ENCODE data around the gene HSD17B12.
A peak's percentile ranks its signal among the peaks of the same experiment; 100 is the strongest.
"Not testable (repeated sequence)": the region's sequence is repeated elsewhere in the genome, so short reads cannot be mapped to it uniquely, and the experiment has no call there.

Gene HSD17B12

DNA sequence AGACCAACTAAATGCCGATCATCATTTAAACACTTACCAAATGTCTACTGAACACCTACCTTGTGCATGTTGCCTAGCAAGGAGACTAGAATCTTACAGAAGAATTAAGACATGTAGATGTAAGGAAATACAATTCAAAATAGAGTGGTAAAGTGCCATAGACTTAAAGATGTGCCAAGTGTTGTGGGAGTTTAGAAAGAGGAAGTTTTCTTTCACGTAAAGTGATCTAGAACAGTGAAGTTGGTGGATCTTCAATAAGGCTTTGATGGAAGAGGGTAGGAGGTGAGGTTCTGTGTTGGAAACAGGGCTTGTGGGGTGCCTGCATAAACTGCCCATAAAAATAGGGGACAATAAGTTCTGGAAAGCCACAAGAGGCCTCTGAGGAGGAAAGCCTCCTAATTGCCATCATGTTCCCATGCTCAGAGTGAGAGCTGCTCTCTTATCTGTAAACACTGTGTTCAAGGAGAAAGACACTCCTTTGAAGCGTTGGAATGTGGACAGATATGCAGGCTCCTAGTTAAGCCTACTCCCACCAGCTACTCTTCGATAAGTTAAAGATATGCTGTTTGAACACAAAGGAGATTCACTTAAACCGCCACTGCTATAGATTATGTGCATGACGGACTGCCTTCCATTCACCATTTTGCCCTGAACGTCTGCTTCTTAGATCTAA lies 66.7 kb downstream of the HSD17B12 start:
- no peak for DNase-seq

DNA sequence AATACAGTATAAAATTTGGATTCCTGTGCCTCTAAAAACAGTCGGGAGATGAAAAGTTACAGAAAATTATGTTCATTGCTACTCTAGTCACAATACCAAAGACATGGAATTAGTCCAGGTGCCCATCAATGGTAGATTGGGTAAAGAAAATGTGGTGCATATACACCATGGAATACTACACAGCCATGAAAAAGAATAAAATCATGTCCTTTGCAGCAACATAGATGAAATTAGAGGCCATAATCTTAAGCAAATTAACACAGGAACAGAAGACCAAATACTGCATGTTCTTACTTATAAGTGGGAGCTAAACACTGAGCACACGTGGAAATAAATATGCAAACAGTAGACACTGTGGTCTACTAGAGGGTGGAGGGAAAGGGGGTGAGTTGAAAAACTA lies 67.6 kb downstream of the HSD17B12 start:
- DNase-seq, result no peak

DNA sequence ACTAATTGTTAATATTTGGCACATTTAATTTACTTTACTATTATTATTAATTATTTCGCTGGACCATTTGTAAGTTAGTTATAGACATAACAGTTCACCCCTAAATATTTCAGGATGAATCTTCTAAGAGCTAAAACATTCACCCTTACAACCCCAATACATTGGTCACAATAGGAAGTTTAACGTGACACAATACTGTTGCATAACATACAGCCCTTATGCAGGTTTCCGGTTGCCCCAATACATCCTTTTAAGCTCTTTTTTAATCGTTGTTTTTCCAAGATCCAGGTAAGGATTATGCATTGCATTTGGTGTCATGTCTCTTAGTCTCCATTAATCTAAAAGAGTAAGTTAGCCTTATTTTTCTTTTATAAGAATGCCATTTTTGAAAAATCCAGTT lies 71.2 kb downstream of the HSD17B12 start:
- no peak for DNase-seq

DNA sequence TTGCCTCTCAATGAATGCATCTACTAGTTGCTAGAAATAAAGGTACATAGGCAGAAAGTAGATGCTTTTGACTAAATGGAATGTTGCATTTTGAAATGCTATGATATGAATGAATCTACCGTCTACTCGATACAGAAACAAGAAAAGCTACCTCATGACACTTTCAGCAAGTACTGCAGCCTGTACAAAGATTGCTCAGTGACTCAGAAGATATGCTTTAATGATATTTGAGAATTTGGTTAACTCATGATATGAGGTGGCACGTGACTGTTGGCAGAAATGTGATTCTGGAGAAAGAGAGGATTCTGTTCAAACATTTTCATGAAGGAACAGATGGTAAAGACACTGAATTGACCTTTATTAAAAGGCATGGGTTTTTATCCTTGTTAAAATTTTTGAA lies 76.0 kb downstream of the HSD17B12 start:
- no peak for DNase-seq

DNA sequence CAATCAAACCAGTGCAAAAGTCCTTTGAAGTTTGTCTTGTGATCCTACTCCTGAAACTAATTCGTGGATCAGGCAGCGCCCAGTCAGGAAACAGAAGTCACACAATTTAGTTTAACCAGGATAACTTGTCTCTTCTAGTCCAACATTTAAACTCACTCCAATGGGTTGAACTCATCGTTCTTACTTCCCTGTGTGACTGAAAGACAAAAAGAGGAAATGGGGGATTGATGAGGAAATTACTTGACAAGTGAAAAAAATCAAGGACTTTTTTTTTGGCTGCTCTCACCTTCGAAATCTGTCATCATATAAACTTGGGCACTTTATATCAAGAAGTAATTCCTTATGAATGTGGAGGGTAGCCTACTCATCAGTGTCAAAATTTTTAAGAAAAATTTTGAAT lies 78.4 kb downstream of the HSD17B12 start:
- DNase-seq, result no peak

DNA sequence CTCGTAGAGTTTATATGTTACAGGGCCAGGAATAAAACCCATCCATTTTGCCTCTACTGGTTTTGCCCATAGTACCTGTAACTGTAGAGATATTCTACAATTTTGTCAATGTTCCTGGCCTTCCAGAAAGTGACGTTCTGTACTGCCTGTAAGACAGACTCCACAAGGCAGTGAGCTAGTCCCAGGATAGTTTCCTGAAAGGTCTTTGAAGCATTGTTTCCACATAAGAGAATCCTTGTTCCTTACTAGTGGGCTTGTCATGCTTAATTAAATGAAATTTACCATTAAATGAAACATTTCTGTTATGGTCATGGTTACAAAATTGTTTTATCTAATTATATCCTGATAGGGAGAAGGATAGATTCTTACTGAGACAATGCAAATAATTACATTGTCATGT lies 80.4 kb downstream of the HSD17B12 start:
- no peak for DNase-seq

DNA sequence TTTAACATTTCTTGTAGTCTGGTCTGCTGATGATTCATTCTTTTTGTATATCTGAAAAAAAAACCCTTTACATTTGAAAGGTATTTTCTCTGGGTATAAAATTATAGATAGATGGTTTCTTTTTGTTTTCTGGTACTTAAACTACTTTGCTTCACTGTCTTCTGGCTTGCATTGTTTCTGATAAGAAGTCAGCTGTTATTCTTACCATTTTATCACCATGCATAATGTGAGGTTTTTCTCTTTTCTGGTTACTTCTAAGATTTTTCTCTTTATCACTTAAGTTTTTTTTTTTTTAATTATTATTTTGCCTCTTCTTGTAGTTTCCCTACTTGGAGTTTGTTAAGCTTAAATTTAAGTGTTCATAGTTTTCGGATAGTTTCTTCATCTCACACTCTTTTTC lies 84.7 kb downstream of the HSD17B12 start:
- no peak for DNase-seq

DNA sequence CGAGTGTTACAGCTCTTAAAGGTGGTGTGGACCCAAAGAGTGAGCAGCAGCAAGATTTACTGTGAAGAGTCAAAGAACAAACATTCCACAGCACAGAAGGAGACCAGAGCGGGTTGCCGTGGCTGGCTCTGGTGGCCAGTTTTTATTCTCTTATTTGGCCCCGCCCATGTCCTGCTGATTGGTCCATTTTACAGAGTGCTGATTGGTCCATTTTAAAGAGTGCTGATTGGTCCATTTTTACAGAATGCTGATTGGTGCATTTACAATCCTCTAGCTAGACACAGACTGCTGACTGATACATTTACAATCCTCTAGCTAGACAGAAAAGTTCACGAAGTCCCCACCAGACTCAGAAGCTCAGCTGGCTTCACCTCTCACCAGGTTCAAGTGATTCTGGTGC lies 88.1 kb downstream of the HSD17B12 start:
- DNase-seq, result not testable (repeated sequence)

DNA sequence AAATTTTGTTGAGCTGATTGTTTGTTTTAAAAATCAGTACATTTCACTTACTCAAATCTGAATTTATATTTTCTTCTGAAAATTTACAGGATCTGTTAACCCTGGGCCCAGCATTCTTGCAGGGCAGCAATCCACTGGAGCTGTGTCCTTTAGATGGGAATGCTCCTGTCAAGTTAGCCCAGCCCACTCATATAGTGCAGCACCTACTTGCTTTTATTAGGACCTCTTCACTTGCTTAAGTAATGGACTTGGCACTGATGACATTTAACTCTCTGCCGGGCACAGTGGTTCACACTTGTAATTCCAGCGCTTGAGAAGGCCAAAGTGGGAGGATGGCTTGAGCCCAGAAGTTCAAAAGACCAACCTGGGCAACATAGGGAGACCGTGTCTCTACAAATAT lies 89.6 kb downstream of the HSD17B12 start:
- DNase-seq, result no peak

DNA sequence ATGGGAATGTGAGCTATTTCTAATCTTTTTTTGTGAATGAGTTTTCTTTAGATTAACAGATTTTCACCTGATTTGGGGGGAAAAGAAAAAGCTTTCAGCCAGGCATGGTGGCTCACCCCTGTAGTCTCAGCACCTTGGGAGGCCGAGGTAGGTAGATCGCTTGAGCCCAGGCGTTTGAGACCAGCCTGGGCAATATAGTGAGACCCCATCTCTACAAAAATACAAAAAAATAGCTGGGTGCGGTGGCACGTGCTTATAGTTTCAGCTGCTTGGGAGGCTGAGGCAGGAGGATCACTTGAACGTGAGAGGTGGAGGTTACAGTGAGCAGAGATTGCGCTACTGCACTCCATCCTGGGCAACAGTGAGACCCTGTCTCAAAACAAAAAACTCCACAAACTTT lies 92.2 kb downstream of the HSD17B12 start:
- no peak for DNase-seq

DNA sequence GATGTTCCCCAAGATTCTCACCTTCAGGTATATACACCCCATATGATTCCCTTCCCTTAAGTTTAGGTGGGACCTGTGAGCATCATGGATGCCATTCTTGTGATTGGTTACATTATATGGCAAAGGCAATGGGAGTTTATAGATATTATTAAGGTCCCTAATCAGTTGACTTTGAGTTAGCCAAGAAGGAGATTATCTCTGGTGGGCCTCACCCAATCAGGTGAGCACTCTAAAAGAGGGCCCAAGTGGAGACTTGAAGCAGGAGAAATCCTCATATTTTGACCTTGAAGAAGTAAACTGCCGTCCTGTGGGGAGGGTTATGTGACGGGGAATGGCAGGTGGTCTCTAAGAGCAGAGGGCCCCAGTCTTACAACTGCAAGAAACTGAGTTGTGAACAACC lies 94.2 kb downstream of the HSD17B12 start:
- no peak for DNase-seq

DNA sequence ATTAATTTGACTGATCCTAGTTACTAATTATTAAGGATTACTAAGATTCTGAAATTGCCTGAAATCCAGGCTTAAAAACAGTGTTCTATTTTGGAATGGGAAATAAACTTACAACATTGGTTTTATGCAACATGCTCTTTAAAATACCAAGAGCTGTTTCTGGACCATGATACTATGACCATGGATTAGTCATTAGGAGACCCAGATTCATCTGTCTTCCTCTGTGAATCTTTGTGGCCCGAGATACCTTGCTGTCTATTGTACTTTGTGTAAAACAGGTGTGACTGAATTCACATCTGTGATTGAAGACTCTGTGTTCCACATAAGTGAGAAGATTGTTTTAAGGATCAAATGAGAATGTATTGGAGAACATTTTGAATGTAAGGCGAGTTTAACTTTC lies 98.8 kb downstream of the HSD17B12 start:
- no peak for DNase-seq

DNA sequence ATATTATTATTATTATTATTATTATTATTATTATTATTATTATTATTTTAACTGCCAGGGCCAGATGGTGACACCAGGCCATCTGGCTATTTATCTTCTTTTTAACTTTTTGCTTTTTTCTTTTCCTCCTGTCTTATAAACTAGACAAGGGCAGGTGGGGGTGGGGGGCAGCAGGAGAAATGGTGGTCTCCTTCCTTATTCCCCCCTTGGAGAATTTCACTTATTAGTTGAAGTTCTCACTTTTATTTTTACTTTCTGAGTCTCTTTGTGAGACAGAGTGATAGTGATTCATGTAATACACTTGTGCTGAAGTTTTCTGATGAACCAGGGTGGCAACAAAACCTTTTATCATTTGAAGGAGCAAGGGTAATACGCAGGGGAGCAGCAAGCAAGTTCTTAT lies 103.8 kb downstream of the HSD17B12 start:
- no peak for DNase-seq

DNA sequence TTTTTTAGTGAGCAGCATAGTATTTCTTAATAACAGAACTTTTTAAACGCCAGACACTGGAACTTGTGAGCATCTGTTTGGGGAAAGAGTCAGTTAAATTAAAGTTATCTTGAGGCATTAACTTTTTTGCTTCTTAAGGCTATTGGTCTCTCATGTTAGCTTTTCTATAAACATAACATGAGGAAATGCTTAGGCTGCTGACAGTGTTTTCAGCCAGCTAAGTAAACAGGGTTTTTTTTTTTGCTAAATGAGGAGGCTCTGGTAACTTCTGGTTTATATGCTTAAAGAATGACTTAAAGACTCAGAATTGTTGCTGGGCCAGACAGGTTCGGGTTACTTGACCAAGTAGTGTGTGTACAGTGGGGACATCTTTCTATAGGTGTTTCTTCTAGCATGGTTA lies 104.3 kb downstream of the HSD17B12 start:
- no peak for DNase-seq

DNA sequence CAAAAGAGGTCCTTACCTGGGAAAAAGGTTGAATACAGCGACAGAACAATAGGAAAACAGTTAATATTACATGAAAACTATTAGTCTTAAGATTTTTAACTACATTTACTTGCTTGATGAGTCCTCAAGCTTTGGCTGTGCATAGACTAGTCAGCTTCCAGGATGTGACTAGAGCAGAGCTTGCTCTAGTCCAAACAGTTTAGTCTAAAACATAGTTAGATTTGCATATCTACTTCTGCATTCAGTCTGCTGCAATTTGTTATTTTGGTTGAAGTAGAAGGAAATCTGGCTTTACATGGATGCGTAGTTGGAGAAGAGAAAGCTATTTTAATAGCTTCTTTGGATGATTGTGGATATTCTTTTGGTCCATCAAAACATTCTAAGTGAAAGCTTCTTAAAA lies 104.8 kb downstream of the HSD17B12 start:
- DNase-seq, result no peak

DNA sequence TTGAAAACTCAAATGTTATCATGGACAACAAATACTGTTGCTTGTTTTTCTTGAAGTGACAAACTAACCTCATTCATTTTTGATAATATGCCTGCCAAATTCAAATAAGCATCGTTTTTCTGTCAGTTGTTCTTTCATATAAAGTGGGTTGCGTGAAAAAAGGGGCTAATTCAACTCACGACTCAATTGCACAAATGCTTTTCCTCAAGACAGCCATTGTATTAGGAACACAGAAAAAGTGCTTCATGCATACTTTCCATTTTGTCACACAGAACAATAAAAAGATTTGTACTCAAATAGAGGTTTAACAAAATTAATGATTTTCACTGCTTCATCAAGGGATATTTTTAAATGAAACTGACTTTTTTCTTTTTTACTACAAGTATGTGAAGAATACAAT lies 105.5 kb downstream of the HSD17B12 start:
- no peak for DNase-seq

DNA sequence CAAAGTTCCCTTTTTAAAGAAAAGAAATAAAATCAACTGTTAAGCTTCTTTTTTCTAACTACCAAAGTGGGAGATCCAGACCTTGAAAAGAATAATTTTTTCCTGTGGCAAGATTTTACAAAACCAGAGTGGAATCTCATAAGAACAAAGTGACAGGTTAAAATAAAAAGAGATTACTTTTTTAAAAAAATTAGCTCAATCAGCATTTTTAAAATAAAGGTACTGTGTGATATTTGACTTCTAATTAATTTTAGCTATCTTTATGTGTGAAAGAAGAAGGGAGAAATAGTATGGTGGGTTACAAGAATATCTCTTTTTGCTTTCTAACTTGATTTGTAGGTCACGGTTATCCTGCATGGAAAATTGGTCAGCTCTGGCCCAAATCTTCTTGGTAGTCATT lies 107.3 kb downstream of the HSD17B12 start:
- no peak for DNase-seq

DNA sequence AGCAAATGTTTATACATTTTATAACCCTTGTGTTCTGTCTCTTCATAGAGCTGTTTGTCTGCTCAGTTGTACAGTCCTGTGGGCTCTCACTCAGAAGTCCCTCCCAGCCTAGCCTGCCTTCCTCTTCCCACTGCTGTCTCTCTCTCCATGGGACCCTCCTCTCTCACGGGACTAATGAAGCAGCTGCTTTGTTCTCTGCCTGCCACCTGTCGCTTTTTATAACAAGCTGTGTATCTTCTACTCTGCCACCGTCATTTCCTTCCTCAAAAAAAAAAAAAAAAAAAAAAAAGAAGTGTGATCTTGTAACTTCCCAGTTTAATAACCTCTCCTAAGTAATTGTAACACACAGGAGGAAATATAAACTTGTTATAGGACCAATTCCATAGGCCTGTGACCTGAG lies 107.9 kb downstream of the HSD17B12 start:
- DNase-seq, result peak in 1 of 2 donors; percentile 25

DNA sequence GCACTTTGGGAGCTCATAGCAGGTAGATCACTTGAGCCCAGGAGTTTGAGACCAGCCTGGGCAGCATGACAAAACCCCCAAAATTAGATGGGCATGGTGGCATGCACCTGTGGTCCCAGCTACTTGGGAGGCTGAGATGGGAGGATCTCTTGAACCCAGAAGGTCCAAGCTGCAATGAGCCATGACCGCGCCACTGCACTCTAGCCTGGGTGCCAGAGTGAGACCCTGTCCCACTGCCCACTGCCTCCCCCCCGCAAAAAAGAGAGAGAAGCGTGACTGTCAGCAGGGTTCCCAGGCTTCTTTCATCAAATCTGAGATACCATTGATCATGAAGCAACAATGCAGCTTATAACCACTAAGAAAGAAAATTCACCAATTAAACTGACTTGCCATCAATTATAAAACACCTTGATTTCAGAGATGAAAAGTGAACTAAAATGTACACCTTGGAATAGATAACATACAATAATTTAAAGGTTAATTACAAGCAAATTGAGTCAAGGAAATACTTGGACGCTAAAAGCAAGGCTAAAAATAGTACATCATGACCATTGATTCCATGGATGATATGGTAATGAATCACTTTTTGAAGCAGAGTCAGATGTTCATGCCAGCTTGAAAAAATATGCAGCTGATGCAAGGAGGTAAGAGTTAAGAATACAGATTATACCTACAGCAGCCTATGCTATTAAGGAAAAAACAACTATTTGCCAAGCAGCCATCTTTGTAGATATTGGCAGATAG lies 109.3 kb downstream of the HSD17B12 start:
- no peak for DNase-seq

DNA sequence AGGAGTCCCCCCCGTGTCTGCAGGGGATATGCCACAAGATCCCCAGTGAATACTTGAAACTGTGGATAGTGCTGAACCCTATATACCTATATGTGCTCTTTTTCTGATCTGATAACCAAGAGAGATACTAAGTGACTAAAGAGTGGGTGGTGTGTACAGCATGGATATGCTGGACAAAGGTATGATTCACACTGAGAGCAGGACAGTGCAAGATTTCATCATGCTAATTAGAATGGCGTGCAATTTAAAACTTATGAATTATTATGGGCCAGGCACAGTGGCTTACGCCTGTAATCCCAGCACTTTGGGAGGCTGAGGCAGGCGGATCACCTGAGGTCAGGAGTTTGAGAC lies 109.9 kb downstream of the HSD17B12 start:
- no peak for DNase-seq

DNA sequence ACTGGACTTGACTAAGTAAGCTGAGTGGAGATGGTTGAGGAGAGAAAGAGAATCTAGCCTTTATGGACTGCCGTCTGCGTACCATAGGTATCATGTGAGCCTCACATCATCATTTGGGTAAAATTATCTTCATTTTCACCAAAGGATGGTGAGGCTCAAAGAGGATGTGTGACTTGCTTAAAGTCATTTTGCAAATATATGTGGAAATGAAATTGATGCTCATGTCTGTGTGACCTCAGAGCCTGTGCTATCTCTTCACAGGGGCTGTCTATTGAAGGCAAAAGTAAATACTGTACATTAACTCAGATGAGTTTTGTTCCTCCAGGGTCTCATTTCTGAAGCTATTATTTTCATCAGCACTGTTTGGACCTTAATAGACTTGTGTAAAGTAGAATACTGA lies 116.8 kb downstream of the HSD17B12 start:
- DNase-seq, result no peak

DNA sequence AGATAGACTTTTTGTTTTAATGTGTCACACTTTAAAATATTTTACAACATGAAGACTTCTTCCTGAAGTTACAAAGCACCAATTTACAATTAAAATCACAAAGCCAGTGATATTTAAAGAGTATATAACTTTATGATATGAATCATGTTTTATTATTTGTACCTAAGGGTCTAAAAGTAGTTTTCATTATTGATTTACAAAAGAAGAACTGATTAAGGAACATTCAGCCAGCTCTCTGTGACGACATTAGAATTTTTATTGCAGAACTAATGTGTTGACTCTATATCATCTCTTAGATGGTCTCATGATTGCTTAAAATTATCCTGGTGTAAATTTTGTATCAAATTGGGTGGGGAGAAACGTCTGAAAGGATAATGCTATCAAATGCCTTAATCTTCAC lies 117.3 kb downstream of the HSD17B12 start:
- DNase-seq, result no peak

DNA sequence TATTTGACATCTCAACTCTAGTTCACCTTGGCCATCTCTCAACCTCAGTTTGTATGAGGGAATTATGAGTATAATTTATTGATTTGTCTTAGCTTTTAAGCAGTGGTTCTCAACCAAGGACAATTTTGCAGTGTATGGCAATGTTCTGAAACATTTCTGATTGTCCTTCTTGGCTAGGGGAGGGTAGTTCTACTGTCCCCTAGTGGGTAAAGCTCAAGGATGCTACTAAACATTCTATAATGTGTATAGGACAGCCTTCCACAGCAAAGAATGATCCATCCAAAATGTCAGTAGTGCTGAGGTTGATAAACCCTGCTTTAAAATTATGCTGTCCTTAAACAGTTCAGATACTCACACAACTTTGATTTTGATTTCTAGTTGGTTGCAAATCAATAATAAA lies 122.0 kb downstream of the HSD17B12 start:
- no peak for DNase-seq

DNA sequence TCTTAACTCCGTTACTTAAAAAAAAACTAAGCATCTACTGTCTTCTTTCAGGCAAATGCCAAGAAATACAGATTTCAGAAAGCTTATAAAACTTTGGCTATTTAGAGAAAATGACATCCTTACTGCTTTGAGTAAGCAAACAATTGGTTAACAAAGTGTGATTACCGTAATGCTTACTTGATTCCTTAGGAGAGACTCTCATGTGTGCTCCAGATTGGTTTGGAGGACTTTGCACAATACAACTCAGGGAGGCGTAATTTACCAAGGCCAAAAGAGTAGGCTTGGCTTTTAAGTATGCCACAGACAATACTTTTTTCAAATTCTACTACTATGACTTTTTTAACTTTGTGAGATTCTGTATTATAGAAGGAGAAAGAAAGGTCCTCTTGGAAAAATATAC lies 123.2 kb downstream of the HSD17B12 start:
- no peak for DNase-seq

DNA sequence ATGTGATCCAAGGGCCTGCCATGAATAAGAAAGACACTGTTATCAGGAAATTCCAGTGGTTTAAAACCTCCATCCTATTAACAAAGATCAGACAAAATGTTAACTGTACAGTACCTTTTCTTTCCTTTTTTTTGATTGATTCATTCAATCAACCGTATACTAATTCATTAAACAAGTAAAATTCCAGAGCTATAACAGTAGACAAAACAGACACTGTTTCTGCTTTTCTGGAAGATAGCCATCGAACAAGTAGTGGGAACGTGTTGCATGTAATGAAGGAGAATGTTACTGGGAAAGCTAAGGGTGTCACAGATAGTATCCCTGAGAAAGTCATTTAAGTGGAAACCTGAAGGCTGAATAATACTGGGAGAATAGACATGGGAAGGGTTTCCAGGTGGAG lies 126.4 kb downstream of the HSD17B12 start:
- DNase-seq, result no peak

All from CD4-positive, alpha-beta T cell treated with Interferon alpha-2 for 1 hour (primary cell).